ENCODE results near the gene TBXA2R. TPM values are rescaled to one million over a fixed set of nuclear protein-coding genes. Genes with fewer than 3 reads are reported as not detected.

Gene TBXA2R
- total RNA-seq, 3 donors from 2014 or later, result 0.32 to 0.44 (median 0.33) TPM

DNA sequence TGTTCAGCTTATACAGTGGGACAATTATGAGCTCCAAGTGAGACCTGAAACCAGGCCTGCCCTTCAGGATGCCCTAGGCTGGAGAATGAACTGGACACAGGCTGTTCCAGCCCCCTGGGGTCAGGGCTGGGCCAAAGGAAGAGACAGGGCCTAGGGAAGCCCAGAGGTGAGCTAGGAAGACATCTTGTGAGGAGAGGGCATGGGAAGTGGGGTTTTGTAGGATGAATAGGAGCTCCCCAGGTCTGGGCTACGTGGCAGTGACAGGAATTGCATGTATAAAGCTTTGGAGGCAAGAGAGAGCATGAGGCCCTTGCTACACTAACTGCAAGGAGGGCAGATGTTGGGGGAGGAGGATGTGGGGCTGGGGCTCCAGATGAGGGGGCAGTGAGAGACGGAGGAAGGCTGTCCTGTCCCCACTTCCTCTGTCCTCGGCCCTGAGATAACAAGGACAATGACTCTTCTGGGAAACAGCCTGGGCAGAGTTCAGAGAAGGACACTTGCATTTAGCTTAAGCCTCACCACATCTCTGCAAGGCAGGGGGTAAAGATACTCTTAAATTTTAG is 1.5 kb upstream of the TBXA2R start:
- Histone ChIP-seq H3K4me1 (peaks cover 0 to 7% of the 10 kb centered on the region in 2 donors), H3K9me3 (no peaks in the 10 kb centered on the region), H3K27ac (peak overlapping the region in 1 of 2 donors; percentile 73), H3K4me3 (peak overlapping the region in 1 of 3 donors; percentile 76), H3K27me3 (no peaks in the 10 kb centered on the region), H3K36me3 (peaks cover 4% of the 10 kb centered on the region)
- TF ChIP-seq CTCF (IDR thresholded peaks at IDR 0.05) (no peak), POLR2A (IDR thresholded peaks at IDR 0.05) (no peak), POLR2AphosphoS5 (IDR thresholded peaks at IDR 0.05) (no peak)
- DNase-seq (ENCODE audit: low spot score in 2 of 2), result no peak
- intact Hi-C loops (cut with DNase I; ENCODE audit: low total_unique reads), result no loop called here

DNA sequence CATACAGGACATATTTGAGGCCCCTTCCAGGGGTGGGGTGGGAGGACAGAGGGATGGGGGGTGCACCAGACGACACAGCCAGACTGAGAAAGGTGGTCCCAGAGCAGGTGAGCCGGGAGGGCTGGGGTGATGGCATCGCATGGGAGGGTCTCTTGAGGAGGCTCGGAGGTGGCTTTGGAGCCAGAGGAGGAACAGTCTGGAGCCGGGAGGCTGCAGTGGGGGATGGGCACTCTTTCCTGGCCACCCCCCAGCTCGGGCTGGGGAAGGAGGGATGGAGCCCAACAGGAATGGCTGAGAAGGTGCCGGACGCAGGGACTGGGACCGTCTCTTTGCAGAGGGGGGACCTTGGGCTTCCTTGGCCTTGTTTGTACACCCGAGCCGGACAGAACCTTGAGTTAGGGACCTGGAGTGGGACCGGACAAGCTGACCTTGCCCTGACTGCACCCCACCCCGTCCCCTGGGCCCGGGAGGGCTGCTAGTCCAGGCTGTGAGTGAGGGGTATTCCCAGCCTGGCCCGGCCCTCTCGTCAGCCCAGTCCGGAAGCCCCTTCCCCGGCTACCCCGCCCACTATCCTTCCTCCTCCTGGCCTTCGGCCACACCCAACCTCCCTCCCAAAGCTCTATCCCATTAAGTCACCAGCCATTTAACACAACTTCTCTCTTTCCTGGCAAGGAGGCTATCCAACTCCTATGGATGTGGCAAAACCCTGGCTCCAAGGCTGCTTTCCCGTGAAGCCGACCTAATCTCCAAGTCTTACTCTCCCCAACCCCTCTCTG is 816 bp upstream of the TBXA2R start:
- intact Hi-C loops (cut with DNase I; ENCODE audit: low total_unique reads), result no loop called here
- Histone ChIP-seq H3K27me3 (no peaks in the 10 kb centered on the region), H3K4me3 (peak overlapping the region; percentile 47 to 76 (median 58)), H3K36me3 (no peaks in the 10 kb centered on the region), H3K27ac (peak overlapping the region; percentile 60 to 73), H3K9me3 (no peaks in the 10 kb centered on the region), H3K4me1 (peaks cover 0 to 7% of the 10 kb centered on the region in 2 donors)
- TF ChIP-seq CTCF (IDR thresholded peaks at IDR 0.05) (no peak), POLR2A (IDR thresholded peaks at IDR 0.05) (no peak), POLR2AphosphoS5 (IDR thresholded peaks at IDR 0.05) (no peak)
- no peak for DNase-seq (ENCODE audit: low spot score in 2 of 2)

GRCh38 chr19:3606174-3606689 is 443 bp downstream of the TBXA2R start:
- peak; percentile 51 to 76 for DNase-seq (ENCODE audit: low spot score in 2 of 2)
- no peaks in the 10 kb centered on the region for H3K27me3 ChIP-seq
- no peaks in the 10 kb centered on the region for H3K9me3 ChIP-seq
- no peaks in the 10 kb centered on the region for H3K36me3 ChIP-seq
- H3K4me3 ChIP-seq, result peak overlapping the region; percentile 47 to 76 (median 58)
- peaks cover 0 to 7% of the 10 kb centered on the region in 2 donors for H3K4me1 ChIP-seq
- TF ChIP-seq POLR2AphosphoS5 (IDR thresholded peaks at IDR 0.05) (no peak), CTCF (IDR thresholded peaks at IDR 0.05) (no peak), POLR2A (IDR thresholded peaks at IDR 0.05) (no peak)
- intact Hi-C loops (cut with DNase I; ENCODE audit: low total_unique reads), result no loop called here
- H3K27ac ChIP-seq, result peak overlapping the region; percentile 60 to 73

GRCh38 chr19:3605770-3606169 is 905 bp downstream of the TBXA2R start:
- Histone ChIP-seq H3K27me3 (no peaks in the 10 kb centered on the region), H3K9me3 (no peaks in the 10 kb centered on the region), H3K4me1 (peaks cover 0 to 7% of the 10 kb centered on the region in 2 donors), H3K4me3 (peak overlapping the region; percentile 47 to 76 (median 58)), H3K27ac (no peak overlapping the region), H3K36me3 (no peaks in the 10 kb centered on the region)
- no peak for TF ChIP-seq POLR2AphosphoS5 (IDR thresholded peaks at IDR 0.05)
- TF ChIP-seq CTCF (IDR thresholded peaks at IDR 0.05), result no peak
- TF ChIP-seq POLR2A (IDR thresholded peaks at IDR 0.05), result no peak
- intact Hi-C loops (cut with DNase I; ENCODE audit: low total_unique reads), result no loop called here
- DNase-seq (ENCODE audit: low spot score in 2 of 2), result no peak

DNA sequence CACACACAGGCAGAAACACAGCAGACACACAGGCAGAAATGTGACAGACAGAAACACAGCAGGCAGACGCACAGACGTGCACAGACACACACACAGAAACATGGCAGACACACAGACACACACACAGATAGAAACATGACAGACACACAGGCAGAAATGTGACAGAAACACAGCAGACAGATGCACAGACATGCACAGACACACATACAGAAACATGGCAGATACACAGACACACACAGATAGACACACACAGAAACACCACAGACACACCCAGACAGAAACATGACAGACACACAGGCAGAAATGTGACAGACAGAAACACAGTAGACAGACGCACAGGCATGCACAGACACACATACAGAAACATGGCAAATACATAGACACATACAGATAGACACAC is 1.3 kb downstream of the TBXA2R start:
- DNase-seq (ENCODE audit: low spot score in 2 of 2), result no peak
- TF ChIP-seq CTCF (IDR thresholded peaks at IDR 0.05), result no peak
- Histone ChIP-seq H3K36me3 (no peaks in the 10 kb centered on the region), H3K27me3 (no peaks in the 10 kb centered on the region), H3K27ac (no peak overlapping the region), H3K9me3 (no peaks in the 10 kb centered on the region), H3K4me3 (no peak overlapping the region), H3K4me1 (peaks cover 0 to 7% of the 10 kb centered on the region in 2 donors)
- intact Hi-C loops (cut with DNase I; ENCODE audit: low total_unique reads), result no loop called here

All from breast epithelium (tissue), 4 donors.